Peyer's patch (tissue), 4 donors: ENCODE results near the gene HEMK1. TPM values are rescaled to one million over a fixed set of nuclear protein-coding genes. Genes with fewer than 3 reads are reported as not detected.

ENCODE experiments used
- DNase-seq, 3 donors: peaks; one replicate each; pipeline ENCODE4 v3.0.0-alpha.2; 2017 to 2019
- H3K27ac ChIP-seq, 4 donors: fragments of 200-600 bp; sonication (generic); one replicate each; pipeline ENCODE4 v1.5.1; 2016 to 2019
- H3K27me3 ChIP-seq, 2 donors: fragments of 200-600 bp; sonication (generic); one replicate each; pipeline ENCODE4 v1.5.1; 2019
- H3K36me3 ChIP-seq, 3 donors: fragments of 200-600 bp; sonication (generic); one replicate each; pipeline ENCODE4 v1.5.1; 2016 to 2019
- H3K4me1 ChIP-seq, 4 donors: fragments of 200-600 bp; sonication (generic); one replicate each; pipeline ENCODE4 v1.5.1; 2016 to 2019
- H3K4me3 ChIP-seq, 4 donors: fragments of 200-600 bp; sonication (generic); 1 replicate in 3 of 4; 2 replicates in 1 of 4; pipeline ENCODE4 v1.5.1; 2016 to 2019; ENCODE audit warnings: mild to moderate bottlenecking in 1 of 4
- H3K9me3 ChIP-seq, 4 donors: fragments of 200-600 bp; sonication (generic); one replicate each; pipeline ENCODE4 v1.5.1; 2016 to 2019; ENCODE audit warnings: mild to moderate bottlenecking in 1 of 4
- CTCF ChIP-seq, 6 experiments: fragments of 450-650 bp in 4 of 6; fragments of 200-600 bp in 2 of 6; sonication (generic) in 1 of 6; IDR thresholded peaks; one replicate each; pipeline ENCODE4 v1.5.1; 2017 to 2019; ENCODE audit warnings: antibody characterized with exemption in 6 of 6, mild to moderate bottlenecking in 3 of 6, moderate library complexity in 1 of 6
- POLR2A ChIP-seq, 2 donors: fragments of 450-650 bp; IDR thresholded peaks; one replicate each; pipeline ENCODE4 v1.5.1; 2017; ENCODE audit warnings: antibody characterized with exemption in 2 of 2, mild to moderate bottlenecking in 2 of 2, moderate library complexity in 2 of 2
- total RNA-seq, 4 donors: library from RNA; depleted of rRNA; stranded (reverse); fragments of >200 nt; gene quantifications; one replicate each; pipeline ENCODE4 v1.1.0, GENCODE V29; 2016

Gene HEMK1
- total RNA-seq, 4 donors from 2014 or later = 8.6 to 15.3 (median 12.5) TPM

- DNase-seq = no peak
- Histone ChIP-seq H3K36me3 (no peaks in the 10 kb centered on the region), H3K4me3 (no peak overlapping the region), H3K27me3 (no peaks in the 10 kb centered on the region), H3K27ac (no peak overlapping the region), H3K9me3 (no peaks in the 10 kb centered on the region), H3K4me1 (peaks cover 0 to 15% (median 5%) of the 10 kb centered on the region in 4 donors)
- TF ChIP-seq POLR2A (IDR thresholded peaks at IDR 0.05) (no peak), CTCF (IDR thresholded peaks at IDR 0.05) (no peak)
Observed at GRCh38 chr3:50628601-50629000, 59.3 kb downstream of the HEMK1 start.

GRCh38 chr3:50630394-50630793 lies 61.1 kb downstream of the HEMK1 start:
- Histone ChIP-seq H3K27me3 (no peaks in the 10 kb centered on the region), H3K9me3 (no peaks in the 10 kb centered on the region), H3K4me3 (no peak overlapping the region), H3K4me1 (peaks cover 0 to 3% (median 0%) of the 10 kb centered on the region in 4 donors), H3K27ac (no peak overlapping the region), H3K36me3 (no peaks in the 10 kb centered on the region)
- TF ChIP-seq POLR2A (IDR thresholded peaks at IDR 0.05) = no peak
- TF ChIP-seq CTCF (IDR thresholded peaks at IDR 0.05) = no peak
- DNase-seq = no peak

- Histone ChIP-seq H3K4me1 (peaks cover 0 to 3% (median 0%) of the 10 kb centered on the region in 4 donors), H3K36me3 (no peaks in the 10 kb centered on the region)
Observed at GRCh38 chr3:50630877-50631276, 61.6 kb downstream of the HEMK1 start.

GRCh38 chr3:50632450-50632849 lies 63.1 kb downstream of the HEMK1 start:
- TF ChIP-seq CTCF (IDR thresholded peaks at IDR 0.05) = no peak
- TF ChIP-seq POLR2A (IDR thresholded peaks at IDR 0.05) = no peak
- no peaks in the 10 kb centered on the region for H3K27me3 ChIP-seq

More at GRCh38 chr3:50630877-50631276, 61.6 kb downstream of the HEMK1 start:
- no peak for TF ChIP-seq POLR2A (IDR thresholded peaks at IDR 0.05)
- TF ChIP-seq CTCF (IDR thresholded peaks at IDR 0.05) = no peak
- Histone ChIP-seq H3K27me3 (no peaks in the 10 kb centered on the region), H3K9me3 (no peaks in the 10 kb centered on the region), H3K27ac (no peak overlapping the region), H3K4me3 (no peak overlapping the region)
- DNase-seq = no peak

GRCh38 chr3:50633230-50633790 lies 64.0 kb downstream of the HEMK1 start:
- peaks cover 0 to 8% (median 3%) of the 10 kb centered on the region in 4 donors for H3K4me1 ChIP-seq
- DNase-seq = no peak

More at GRCh38 chr3:50632450-50632849, 63.1 kb downstream of the HEMK1 start:
- peaks cover 0 to 8% (median 3%) of the 10 kb centered on the region in 4 donors for H3K4me1 ChIP-seq
- no peak overlapping the region for H3K27ac ChIP-seq
- no peak overlapping the region for H3K4me3 ChIP-seq
- H3K9me3 ChIP-seq = no peaks in the 10 kb centered on the region
- H3K36me3 ChIP-seq = no peaks in the 10 kb centered on the region
- no peak for DNase-seq

More at GRCh38 chr3:50633230-50633790, 64.0 kb downstream of the HEMK1 start:
- Histone ChIP-seq H3K9me3 (no peaks in the 10 kb centered on the region), H3K36me3 (no peaks in the 10 kb centered on the region), H3K4me3 (no peak overlapping the region), H3K27me3 (no peaks in the 10 kb centered on the region), H3K27ac (no peak overlapping the region)
- TF ChIP-seq CTCF (IDR thresholded peaks at IDR 0.05) (no peak), POLR2A (IDR thresholded peaks at IDR 0.05) (no peak)
